Left ventricle myocardium inferior (tissue), 1 donor: ENCODE results near the gene PEMT. TPM values are rescaled to one million over a fixed set of nuclear protein-coding genes. Genes with fewer than 3 reads are reported as not detected.

Source experiments
- DNase-seq: peaks from one replicate; pipeline ENCODE4 v3.0.0-alpha.2; 2020
- H3K27ac ChIP-seq: fragments of 200-600 bp; replicated peaks from 2 replicates; pipeline ENCODE4 v1.8.0; 2021
- H3K27me3 ChIP-seq: fragments of 200-600 bp; 2 replicates; pipeline ENCODE4 v1.8.0; 2021; ENCODE audit warnings: low read depth
- H3K36me3 ChIP-seq: fragments of 200-600 bp; 2 replicates; pipeline ENCODE4 v1.8.0; 2021
- H3K4me1 ChIP-seq: fragments of 200-600 bp; 2 replicates; pipeline ENCODE4 v1.8.0; 2021
- H3K4me3 ChIP-seq: fragments of 200-600 bp; 2 replicates; pipeline ENCODE4 v1.8.0; 2021; ENCODE audit warnings: mild to moderate bottlenecking, moderate library complexity
- H3K9me3 ChIP-seq: fragments of 200-600 bp; replicated peaks from 2 replicates; pipeline ENCODE4 v1.8.0; 2021
- CTCF ChIP-seq: fragments of 200-600 bp; IDR thresholded peaks from 2 replicates; pipeline ENCODE4 v1.8.0; 2021; ENCODE audit warnings: antibody characterized with exemption, mild to moderate bottlenecking, borderline replicate concordance
- intact Hi-C: fragments of 100-400 bp; cut with micrococcal nuclease; formaldehyde crosslinking; loops from one replicate; pipeline ENCODE4 v1.11.0; 2022
- total RNA-seq: library from RNA; stranded (reverse); fragmentation: NEBNext Ultra II Directional; extraction: Animal tissue kit (Norgen Biotek cat#: 25700); gene quantifications from one replicate; pipeline ENCODE4 v1.2.1, GENCODE V29; 2021
- donor health status: DM: no; HTN: yes; CAD: no; lungs with severe emphysema.

The PEMT gene
- total RNA-seq, 1 donor from 2014 or later: 18.8 TPM

- no peaks in the 10 kb centered on the region for H3K9me3 ChIP-seq
- H3K4me3 ChIP-seq: no peak overlapping the region
- H3K27me3 ChIP-seq: no peaks in the 10 kb centered on the region
- H3K4me1 ChIP-seq: peaks cover 84% of the 10 kb centered on the region
- no peak for TF ChIP-seq CTCF
- DNase-seq: peak; percentile 67
- intact Hi-C loops: no loop called here
- no peaks in the 10 kb centered on the region for H3K36me3 ChIP-seq
- H3K27ac ChIP-seq: peak overlapping the region; percentile 87
These were observed 41.7 kb downstream of the PEMT start for GRCh38 chr17:17549732-17550366.

DNA sequence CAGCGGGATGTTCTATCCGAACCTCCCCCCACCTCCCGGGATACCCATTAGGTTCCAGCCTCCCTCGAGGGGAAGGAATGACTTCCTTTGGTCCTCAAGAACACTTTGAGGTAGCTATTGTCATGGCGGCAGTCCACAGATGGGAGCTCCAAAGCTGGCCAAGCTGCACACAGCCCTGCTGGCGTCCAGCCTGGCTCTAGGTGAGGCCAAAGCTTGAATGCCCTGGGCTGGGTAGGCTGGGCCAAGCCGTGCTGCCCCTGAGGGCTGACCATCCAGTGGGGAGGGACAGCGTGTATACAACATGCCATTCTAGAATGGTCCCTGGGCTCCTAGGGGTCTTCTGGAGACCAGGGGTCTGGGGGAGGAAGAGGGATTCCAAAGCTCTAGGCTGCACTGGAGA is 43.5 kb downstream of the PEMT start:
- DNase-seq: peak; percentile 11
- no peak for TF ChIP-seq CTCF
- no peaks in the 10 kb centered on the region for H3K36me3 ChIP-seq
- intact Hi-C loops: no loop called here
- peak overlapping the region; percentile 87 for H3K27ac ChIP-seq
- no peaks in the 10 kb centered on the region for H3K9me3 ChIP-seq
- peaks cover 70% of the 10 kb centered on the region for H3K4me1 ChIP-seq
- no peaks in the 10 kb centered on the region for H3K27me3 ChIP-seq
- H3K4me3 ChIP-seq: no peak overlapping the region

- H3K27ac ChIP-seq: peak overlapping the region; percentile 87
- intact Hi-C loops: no loop called here
These were observed 44.2 kb downstream of the PEMT start for GRCh38 chr17:17547210-17547764.

DNA sequence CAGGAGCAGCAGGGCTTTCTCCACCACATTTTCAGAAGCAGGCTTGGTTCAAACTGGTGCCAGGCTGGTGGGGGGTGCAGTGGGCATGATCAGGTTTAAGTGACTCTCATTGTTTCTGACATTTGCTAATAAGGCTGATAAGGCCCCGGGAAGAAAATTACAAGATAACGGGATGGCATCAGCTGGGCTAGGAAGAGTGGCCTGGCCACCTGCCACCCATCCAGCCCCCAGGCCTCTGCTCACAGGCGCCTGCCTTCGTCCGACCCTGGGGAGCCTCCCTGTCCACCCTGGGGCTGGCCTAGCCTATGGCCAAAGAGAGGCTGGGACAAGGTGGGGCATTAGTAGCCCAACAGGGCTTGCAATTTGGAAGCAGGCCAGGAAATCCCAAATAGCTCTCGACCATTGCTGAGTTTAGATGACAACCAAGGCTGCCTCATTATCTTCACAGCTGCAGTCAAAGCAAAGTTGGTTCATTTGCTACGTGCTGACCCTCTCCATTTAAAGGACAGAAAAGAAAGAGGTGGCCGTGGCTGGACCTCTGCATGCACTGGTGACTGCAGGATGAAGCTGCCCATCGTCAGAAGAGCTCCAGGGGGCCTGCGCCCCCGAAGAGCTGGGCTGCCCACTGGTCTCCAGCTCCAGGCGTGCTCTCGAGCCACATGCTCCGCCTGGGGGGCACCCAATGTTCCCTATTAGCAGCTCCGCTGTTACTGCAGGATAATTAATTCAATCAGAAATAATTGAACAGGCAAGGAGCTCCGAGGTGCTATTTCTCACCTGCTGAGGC is 44.9 kb downstream of the PEMT start:
- intact Hi-C loops: no loop called here
- TF ChIP-seq CTCF: no peak
- peak; percentile 9 for DNase-seq
- Histone ChIP-seq H3K4me1 (peaks cover 56% of the 10 kb centered on the region), H3K27ac (peak overlapping the region; percentile 87), H3K4me3 (no peak overlapping the region), H3K27me3 (no peaks in the 10 kb centered on the region), H3K9me3 (no peaks in the 10 kb centered on the region), H3K36me3 (no peaks in the 10 kb centered on the region)

More at GRCh38 chr17:17547210-17547764, 44.2 kb downstream of the PEMT start:
- H3K9me3 ChIP-seq: no peaks in the 10 kb centered on the region
- no peaks in the 10 kb centered on the region for H3K36me3 ChIP-seq
- peaks cover 62% of the 10 kb centered on the region for H3K4me1 ChIP-seq
- TF ChIP-seq CTCF: no peak
- no peak overlapping the region for H3K4me3 ChIP-seq
- no peaks in the 10 kb centered on the region for H3K27me3 ChIP-seq
- DNase-seq: peak; percentile 42

DNA sequence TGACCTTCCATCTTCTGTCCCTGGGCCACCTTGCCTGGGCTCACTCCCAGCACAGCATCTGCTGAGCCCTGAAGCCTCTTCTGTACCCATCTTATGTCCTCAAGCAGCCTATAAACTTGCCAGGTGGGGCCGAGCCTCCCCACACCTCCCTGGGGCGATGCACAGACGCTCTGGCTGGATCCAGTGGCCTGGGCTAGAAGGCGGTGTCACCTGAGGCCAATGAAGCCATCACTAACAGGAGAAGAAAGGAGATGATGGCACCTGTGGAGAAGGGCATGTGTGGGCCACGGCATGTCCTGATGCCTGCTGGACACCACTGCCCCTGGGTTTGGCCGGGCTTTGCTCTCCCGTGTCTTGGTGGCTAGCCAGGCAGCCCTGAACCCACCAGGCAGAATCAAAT is 45.5 kb downstream of the PEMT start:
- peak; percentile 11 for DNase-seq
- Histone ChIP-seq H3K36me3 (no peaks in the 10 kb centered on the region), H3K27me3 (no peaks in the 10 kb centered on the region), H3K4me3 (no peak overlapping the region), H3K4me1 (peaks cover 53% of the 10 kb centered on the region), H3K27ac (peak overlapping the region; percentile 87), H3K9me3 (no peaks in the 10 kb centered on the region)
- TF ChIP-seq CTCF: no peak
- intact Hi-C loops: no loop called here
